Motor neuron (in vitro differentiated cells): ENCODE data around the gene SH2D6. TPM values are rescaled to one million over a fixed set of nuclear protein-coding genes. Genes with fewer than 3 reads are reported as not detected.
A peak's percentile ranks its signal among the peaks of the same experiment; 100 is the strongest.
"Not testable (repeated sequence)": the region's sequence is repeated elsewhere in the genome, so short reads cannot be mapped to it uniquely, and the experiment has no call there.

Experiments used
- ATAC-seq, 8 experiments: fragments of 200-7000 bp; cut with Tn5 transposase; replicated peaks in 6 of 8; 2 replicates each; pipeline ENCODE4 v1.8.0; 2021; ENCODE audit warnings: mild to moderate bottlenecking in 8 of 8, moderate library complexity in 8 of 8
- H3K27ac ChIP-seq, 2 donors: fragments of 250-450 bp; sonication (Bioruptor Pico); 2 replicates each; pipeline ENCODE4 v1.9.0; 2021; ENCODE audit warnings: antibody characterized with exemption in 2 of 2, mild to moderate bottlenecking in 2 of 2, moderate library complexity in 1 of 2
- H3K4me1 ChIP-seq, 2 donors: fragments of 250-450 bp; sonication (Bioruptor Pico); replicated peaks in 1 of 2; 2 replicates each; pipeline ENCODE4 v1.6.1; 2021; ENCODE audit warnings: antibody characterized with exemption in 2 of 2, mild to moderate bottlenecking in 2 of 2, moderate library complexity in 1 of 2
- H3K4me3 ChIP-seq, 5 donors: fragments of 250-450 bp; sonication (Bioruptor Pico); 2 replicates each; pipeline ENCODE4 v1.9.0; 2021; ENCODE audit warnings: antibody characterized with exemption in 5 of 5, mild to moderate bottlenecking in 5 of 5, moderate library complexity in 4 of 5
- WGBS, 10 experiments: fragments of 450-650 bp; shearing (Covaris generic); methylation state at CpG; one replicate each; pipeline ENCODE4 v1.0.0; 2022; 5-methylcytosine and 5-hydroxymethylcytosine counted together
- in situ Hi-C, 9 experiments: fragments of 400-800 bp; cut with MboI; loops; one replicate each; pipeline ENCODE4 v1.15.0; 2021; ENCODE audit warnings: low sequenced_read_pairs in 9 of 9, low pct_unique_long_range_greater_than_20kb in 2 of 9; ENCODE audit not compliant: unreplicated experiment in 9 of 9
- total RNA-seq, 8 experiments: library from RNA; unstranded; fragments of 300-600 nt; gene quantifications; 2 replicates each; pipeline versions ENCODE4 v1.2.3 to v1.2.4, GENCODE V29; 2022

SH2D6 gene
- total RNA-seq, 8 experiments from 2014 or later, result 0.38 to 2.4 (median 0.67) TPM

DNA sequence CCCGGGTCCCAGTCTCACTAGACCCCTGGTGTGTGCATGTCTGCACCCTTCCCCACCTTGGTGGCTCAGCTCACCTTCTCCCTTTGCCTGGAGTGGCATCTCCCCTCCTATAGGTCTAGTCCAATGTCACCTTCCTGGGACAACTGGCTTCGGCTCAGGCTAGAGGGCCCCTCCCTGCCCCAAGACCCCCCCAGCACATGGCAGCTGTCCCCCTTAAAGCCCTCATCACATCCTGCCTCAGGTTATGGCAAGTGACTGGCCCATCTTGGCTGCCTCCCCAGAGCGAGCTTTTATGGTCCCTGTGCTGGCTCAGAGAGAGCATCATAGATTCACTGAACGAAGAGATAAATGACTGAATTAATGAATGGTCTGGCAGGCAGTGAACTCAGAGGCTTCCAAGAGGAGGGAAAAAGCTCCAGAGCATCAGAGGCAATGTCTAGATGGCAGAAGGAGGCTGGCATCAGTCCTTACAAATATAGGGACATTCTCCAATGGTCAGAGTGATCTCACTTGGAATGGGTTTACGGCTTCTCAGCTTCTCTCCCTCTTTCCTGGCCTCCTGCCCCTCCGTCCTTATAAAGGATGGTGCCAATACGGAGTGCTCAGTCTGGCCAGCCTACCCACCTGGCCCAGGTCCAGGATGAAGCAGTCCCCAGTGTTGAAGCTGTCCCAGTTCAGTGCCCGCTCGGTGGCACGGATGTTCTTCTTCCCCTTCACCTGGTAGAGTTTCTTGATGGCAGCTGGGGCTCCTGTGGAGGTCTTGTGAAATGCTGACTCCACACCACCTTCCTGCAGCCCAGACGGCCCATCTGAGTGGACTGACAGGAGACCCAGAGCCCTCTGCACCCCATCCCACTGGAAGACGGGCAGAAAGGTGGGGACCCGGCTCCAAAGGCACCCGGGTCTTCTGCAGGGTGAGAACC, 17.7 kb upstream of the SH2D6 start:
- in situ Hi-C loops, result no loop called here

DNA sequence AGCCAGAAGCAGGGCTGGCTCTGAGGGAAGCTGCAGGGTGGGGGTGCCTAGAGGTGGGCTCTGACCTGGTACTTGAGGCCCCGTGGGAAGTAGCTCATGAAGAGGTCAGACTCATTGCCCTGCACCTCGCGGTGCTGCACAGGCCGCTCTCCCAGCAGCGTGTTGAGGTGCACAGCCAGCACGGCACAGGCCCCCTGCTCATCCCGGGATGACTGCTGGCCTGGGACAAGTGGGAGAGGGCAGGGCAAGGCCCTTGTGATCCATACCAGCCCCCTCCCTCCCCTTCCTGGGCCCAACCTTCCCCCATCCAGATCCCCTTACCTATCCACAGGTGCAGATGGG, 17.1 kb upstream of the SH2D6 start:
- no CpG with 5 or more reads among the region's 7 CpGs for WGBS, 10 experiments
- in situ Hi-C loops, result no loop called here
- ATAC-seq, result no peak
- H3K4me1 ChIP-seq, result no peaks in the 10 kb centered on the region
- H3K27ac ChIP-seq, result no peak overlapping the region
- H3K4me3 ChIP-seq, result no peak overlapping the region

More for the DNA sequence above, 17.7 kb upstream of the SH2D6 start:
- 80 to 100% (median 93%) methylated on average over 1 to 5 of the region's 14 CpGs; no CpG with 5 or more reads in 5 of the 10 experiments for WGBS, 10 experiments
- Histone ChIP-seq H3K4me3 (no peak overlapping the region), H3K4me1 (no peaks in the 10 kb centered on the region), H3K27ac (no peak overlapping the region)
- no peak for ATAC-seq

- Histone ChIP-seq H3K4me3 (no peak overlapping the region), H3K27ac (no peak overlapping the region), H3K4me1 (no peaks in the 10 kb centered on the region)
- ATAC-seq, result no peak
- in situ Hi-C loops, result no loop called here
- WGBS, 10 experiments, result 70 to 100% (median 85%) methylated on average over 1 to 5 of the region's 8 CpGs; no CpG with 5 or more reads in 6 of the 10 experiments
Measured at GRCh38 chr2:85401844-85402243, 16.7 kb upstream of the SH2D6 start.

DNA sequence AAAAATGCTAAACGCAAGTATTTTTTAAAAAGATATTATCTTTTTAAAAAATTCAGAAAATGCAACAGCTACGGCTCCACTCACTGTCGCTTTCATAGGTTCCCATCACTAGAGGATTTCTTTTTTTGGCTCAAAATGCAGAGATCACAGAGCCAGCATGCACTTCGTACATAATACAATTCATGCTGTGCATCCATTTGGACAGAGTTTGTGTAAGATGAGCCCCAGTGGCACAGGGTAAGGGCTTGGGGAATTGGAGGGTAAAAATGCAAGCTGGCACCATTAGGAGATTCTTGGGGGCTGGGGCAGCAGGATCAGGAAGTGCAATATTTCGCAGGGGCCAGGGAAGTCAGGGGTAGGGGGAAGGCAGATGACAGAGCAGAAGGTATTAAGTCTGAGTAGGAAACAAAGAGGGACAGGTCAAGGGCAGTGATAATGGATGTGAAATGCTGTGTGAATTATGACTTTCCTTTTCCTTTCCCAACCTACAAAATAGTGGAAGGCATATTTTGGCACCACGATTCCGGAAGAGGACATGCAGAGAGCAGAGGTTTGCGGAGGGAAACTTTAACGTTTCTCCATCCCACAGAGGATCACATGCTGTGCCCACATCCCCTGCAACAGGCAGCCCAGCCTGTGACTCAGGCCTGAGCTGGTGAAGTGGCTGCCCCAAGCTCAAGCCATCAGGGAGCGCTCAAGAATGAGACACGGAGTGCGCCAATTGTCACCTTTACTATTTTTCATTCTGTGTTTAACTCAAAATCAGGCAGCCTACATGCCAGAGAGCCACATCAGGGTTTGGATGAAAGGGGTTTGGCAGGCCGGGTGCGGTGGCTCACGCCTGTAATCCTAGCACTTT, 13.1 kb upstream of the SH2D6 start:
- Histone ChIP-seq H3K27ac (no peak overlapping the region), H3K4me1 (peaks cover 0 to 2% of the 10 kb centered on the region in 2 donors), H3K4me3 (no peak overlapping the region)
- no peak for ATAC-seq
- 17 to 100% (median 76%) methylated on average over 1 to 8 of the region's 15 CpGs for WGBS, 10 experiments
- in situ Hi-C loops, result no loop called here

DNA sequence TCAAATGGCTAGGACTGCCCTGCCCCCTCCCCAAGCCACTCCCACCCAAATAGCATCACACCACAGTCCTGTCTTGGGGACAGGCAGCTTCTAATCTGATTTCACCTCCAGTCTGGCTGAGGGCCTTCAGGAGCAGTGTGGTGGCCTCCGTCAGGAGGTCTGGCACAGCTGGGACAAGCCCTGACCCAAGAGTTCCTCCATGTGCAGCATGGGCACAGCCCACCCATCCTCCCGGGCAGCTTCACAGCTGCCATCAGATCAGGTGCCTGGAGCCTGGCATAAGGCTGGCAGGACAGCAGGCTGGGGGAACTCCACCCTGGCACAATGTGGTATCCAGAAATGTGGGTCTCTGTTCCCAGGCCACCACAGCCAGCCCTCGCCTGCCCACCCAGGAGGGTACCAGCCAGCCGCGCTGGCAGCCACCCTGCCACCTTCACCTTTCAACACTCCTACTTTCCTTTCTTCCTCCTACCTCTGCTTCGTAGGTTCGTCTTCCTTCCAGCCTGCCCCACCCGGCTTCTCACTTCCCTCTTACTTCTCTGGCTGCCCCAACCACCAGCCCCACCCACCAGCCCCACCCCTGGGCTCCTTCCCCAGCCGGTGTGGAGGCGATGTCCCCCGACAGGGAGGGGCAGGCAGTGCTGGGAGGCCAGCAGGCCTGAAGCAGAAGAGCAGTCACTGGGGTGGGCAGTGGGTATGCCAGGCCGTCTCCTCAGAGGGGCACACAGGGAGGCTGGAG, 8.5 kb upstream of the SH2D6 start, which contains the start of gene CAPG:
Gene CAPG, minus strand, starts transcription at position 522 of the 739 bp plus-strand sequence. CDS start 8,221 bp downstream, outside the sequence.
- in situ Hi-C loops, result no loop called here

DNA sequence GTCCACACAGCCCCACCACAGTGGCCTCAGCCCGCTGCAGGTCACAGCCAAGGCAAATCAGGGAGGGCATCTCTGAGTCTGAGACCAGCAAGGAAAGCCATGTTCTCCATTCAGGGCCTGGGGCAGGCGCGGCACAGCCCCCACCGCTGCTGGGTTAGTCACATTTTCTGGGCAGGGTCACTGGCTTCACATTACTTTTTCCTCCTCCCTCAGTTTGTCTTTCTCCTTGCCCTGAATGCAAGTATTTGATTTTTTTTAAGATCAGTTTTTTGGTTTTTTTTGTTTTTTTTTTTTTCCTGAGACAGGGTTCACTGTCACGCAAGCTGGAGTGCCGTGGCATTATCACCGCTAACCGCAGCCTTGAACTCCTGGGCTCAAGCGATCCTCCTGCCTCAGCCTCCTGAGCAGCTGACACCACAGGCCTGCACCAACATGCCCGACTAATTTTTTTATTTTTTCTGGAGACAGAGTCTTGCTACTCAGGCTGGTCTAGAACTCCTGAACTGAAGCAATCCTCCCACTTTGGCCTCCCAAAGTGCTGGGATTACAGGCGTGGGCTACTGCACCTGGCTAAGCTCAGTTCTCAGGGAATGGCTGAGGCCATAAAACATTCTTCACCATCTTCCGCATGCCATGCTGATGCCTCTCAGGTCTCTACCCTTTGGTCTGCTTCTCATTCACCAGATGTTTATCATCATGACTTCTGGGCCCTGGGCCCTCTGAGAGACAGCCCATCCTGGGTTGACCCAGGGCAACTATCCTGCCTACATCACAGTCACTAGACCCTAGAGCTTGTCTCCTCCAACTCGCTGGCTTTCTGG, 7.7 kb upstream of the SH2D6 start:
- Histone ChIP-seq H3K4me1 (peaks cover 0 to 8% of the 10 kb centered on the region in 2 donors), H3K4me3 (no peak overlapping the region), H3K27ac (no peak overlapping the region)
- in situ Hi-C loops, result no loop called here
- 3 to 100% (median 83%) methylated on average over 3 to 12 of the region's 13 CpGs for WGBS, 10 experiments
- ATAC-seq, result peak in 3 of 8 experiments; percentile 6 to 41 (median 7)

More for the DNA sequence above, 8.5 kb upstream of the SH2D6 start, which contains the start of gene CAPG:
- H3K4me3 ChIP-seq, result no peak within 1 kb of the TSS
- peak in 4 of 8 experiments; percentile 21 to 54 (median 34) for ATAC-seq
- peaks cover 0 to 8% of the 10 kb centered on the region in 2 donors for H3K4me1 ChIP-seq
- no peak within 1 kb of the TSS for H3K27ac ChIP-seq
- WGBS, 10 experiments, result 90 to 100% methylated on average over 1 to 2 of the region's 12 CpGs; no CpG with 5 or more reads in 8 of the 10 experiments

- in situ Hi-C loops, result no loop called here
- Histone ChIP-seq H3K4me1 (peaks cover 0 to 8% of the 10 kb centered on the region in 2 donors), H3K27ac (no peak overlapping the region), H3K4me3 (no peak overlapping the region)
- no peak for ATAC-seq
- WGBS, 10 experiments, result 60 to 100% (median 90%) methylated on average over 1 to 2 of the region's 5 CpGs; no CpG with 5 or more reads in 5 of the 10 experiments
Measured at GRCh38 chr2:85411405-85411748, 7.1 kb upstream of the SH2D6 start.

GRCh38 chr2:85413592-85414420, 4.7 kb upstream of the SH2D6 start:
- ATAC-seq, result peak; percentile 4 to 60 (median 47)
- peaks cover 5 to 13% of the 10 kb centered on the region in 2 donors for H3K4me1 ChIP-seq
- in situ Hi-C loops, result no loop called here
- no peak overlapping the region for H3K27ac ChIP-seq
- H3K4me3 ChIP-seq, result peak overlapping the region in 4 of 5 donors; percentile 16 to 35 (median 26)
- WGBS, 10 experiments, result 3 to 80% (median 28%) methylated on average over 1 to 9 of the region's 44 CpGs; no CpG with 5 or more reads in 3 of the 10 experiments

DNA sequence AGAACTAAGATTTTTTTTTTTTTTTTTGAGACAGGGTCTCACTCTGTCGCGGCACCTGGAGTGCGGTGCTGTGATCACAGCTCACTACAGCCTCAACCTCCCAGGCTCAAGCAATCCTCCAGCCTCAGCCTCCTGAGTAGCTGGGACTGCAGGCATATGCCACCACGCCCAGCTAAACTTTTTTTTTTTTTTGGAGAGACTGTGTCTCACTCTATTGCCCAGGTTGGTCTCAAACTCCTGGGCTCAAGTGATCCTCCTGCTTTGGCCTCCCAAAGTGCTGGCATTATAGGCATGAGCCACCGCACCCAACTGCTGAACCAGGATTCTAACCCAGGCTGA, 4.1 kb upstream of the SH2D6 start:
- H3K4me3 ChIP-seq, ATAC-seq, H3K27ac ChIP-seq, in situ Hi-C loops: not testable (repeated sequence)
- WGBS, 10 experiments, result 67 to 100% (median 95%) methylated on average over 1 to 5 of the region's 5 CpGs; no CpG with 5 or more reads in 6 of the 10 experiments
- H3K4me1 ChIP-seq, result peaks cover 11 to 19% of the 10 kb centered on the region in 2 donors

DNA sequence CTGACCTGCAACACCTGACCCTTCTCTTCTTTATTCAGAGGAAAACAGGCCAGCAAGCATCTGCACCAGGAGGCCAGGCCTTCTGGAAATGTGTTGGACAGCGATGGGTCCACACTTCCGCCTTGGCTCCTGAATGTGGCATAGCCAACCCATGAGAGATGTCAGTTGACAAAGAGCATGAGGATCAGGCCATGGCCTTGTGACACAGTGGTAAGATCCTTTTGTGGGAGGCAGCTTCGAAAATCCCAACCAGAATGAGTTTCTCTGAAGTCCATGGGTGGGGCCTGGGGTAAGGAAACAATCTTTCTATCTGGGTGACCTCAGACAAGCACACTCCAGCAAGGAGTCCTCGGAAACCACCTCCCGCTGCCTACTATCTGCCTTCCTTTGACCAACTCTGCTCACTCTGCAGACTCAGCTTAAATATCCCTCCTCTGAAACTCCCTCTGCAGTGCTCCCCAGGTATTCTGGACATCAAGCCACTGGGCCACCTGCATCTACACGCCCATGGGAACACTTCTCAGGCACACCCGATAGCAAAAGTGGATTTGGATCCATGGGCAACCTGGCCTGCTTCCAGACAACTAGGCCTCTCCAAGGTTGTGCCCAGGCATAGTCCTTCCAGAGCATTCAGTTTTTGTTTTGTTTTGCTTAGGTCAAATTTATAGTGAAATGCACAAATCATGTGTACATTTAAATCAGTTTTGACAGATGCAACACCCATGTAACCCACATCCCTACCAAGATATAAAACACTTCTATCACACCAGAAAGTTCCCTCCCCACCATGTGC, 3.6 kb upstream of the SH2D6 start:
- no peak overlapping the region for H3K4me3 ChIP-seq
- no peak for ATAC-seq
- H3K27ac ChIP-seq, result no peak overlapping the region
- 70 to 100% (median 100%) methylated on average over 1 to 5 of the region's 7 CpGs; no CpG with 5 or more reads in 3 of the 10 experiments for WGBS, 10 experiments
- in situ Hi-C loops, result no loop called here
- peaks cover 13 to 21% of the 10 kb centered on the region in 2 donors for H3K4me1 ChIP-seq
